OCI-M2 (cell line): ENCODE results near the gene ARRDC1.

Source experiments
- DNase-seq: peaks from one replicate; lab custom pipeline; 2025; ENCODE audit not compliant: unreplicated experiment; lab: John Stamatoyannopoulos, UW

ARRDC1 gene

GRCh38 chr9:137638680-137639079 lies 33.2 kb downstream of the ARRDC1 start:
- no peak for DNase-seq

GRCh38 chr9:137639303-137640051 lies 34.0 kb downstream of the ARRDC1 start:
- DNase-seq: no peak

GRCh38 chr9:137640862-137641261 lies 35.4 kb downstream of the ARRDC1 start:
- no peak for DNase-seq

DNA sequence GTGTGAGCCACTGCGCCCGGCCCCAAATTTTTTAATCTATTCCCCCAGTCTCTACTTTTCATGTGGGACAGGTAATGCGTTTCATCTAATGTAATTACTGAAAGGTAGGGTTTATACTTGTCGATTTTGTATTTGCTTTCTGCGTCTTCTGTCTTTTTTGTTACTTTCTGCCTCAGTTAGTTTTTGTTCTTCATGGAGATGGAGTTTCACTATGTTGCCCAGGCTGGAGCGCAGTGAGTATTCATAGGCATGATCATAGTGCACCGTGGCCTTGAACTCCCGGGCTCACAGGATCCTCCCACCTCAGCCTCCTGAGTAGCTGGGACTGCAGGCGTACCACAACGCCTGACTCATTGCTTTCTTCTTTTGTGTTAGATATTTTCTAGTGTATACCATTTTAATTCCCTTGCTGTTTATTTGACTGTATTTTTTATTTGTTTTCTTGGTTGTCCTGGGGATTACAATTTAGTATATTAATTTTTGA lies 36.7 kb downstream of the ARRDC1 start:
- DNase-seq: no peak

GRCh38 chr9:137642892-137643291 lies 37.4 kb downstream of the ARRDC1 start:
- no peak for DNase-seq

DNA sequence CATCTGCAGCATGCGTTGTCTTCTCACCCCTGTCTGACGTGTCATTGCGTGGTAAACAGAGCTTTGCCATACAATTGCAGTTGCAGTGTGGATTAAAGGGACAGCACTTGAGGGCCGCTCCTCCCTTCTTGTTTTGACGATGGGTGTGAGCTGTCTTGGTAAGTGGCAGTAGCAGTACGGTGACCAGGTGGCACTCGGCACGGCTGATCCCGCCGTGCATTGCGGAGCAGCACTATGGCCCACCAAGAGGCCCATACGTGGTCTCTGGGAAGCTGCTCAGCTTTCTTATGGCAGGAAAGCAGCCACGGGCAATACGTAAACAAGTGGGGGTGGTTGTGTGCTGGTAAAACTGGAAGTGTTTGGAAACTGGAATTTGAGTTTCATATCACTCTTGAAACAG lies 38.4 kb downstream of the ARRDC1 start:
- DNase-seq: no peak

DNA sequence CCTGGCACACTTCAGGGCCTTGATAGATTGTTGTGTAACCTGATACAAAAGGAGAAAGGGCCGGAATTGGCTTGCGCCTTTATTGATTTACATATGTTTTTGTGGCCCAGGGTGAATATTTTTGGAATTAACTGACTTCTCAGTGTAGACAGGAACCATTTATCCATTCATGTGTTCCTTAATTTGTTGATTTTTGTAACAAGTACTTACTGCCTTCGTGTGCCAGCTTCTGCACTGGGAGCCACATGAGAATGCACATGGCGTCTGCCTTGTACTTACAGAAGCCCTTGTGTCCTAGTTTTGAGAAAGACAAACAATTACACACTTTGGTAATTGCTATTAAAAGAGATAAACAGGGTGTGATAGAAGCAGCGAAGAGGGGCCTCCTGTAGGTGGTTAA lies 39.7 kb downstream of the ARRDC1 start:
- no peak for DNase-seq

DNA sequence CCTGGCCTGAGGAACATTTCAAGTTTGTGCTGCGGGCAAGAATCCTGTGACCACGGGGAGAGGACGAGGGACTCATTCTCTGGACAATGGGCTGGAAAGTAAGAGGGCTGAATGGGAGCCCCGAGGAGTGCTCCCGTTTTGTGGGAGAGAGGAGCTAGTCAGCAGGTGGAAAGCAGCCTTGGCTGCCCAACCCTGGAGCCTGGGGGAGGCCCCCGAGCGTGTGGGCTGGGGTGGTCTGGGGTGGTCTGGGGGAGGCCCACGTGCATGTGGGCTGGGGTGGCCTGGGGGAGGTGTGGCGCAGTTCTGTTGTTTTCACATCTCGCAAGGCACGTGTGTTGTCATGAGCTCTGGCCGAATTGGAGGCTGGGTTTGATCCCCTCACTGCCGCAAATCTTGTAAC lies 40.9 kb downstream of the ARRDC1 start:
- no peak for DNase-seq

- DNase-seq: no peak
Observed at GRCh38 chr9:137647096-137647714, 41.7 kb downstream of the ARRDC1 start.

DNA sequence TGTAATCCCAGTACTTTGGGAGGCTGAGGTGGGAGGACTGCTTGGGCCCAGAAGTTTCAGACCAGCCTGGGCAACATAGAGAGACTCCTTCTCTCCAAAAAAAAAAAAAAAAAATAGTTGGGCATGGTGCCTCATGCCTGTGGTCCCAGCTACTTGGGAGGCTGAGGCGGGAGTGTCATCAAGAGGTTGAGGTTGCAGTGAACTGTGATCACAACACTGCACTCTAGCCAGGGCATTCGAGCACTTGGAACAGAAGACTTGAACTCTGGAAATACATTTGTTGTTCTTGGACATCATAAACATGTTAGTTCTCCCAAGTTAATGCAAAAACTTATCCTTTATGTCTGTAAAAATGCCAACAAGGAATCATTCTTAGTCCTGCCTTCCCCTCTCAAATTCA lies 42.9 kb downstream of the ARRDC1 start:
- DNase-seq: no peak

GRCh38 chr9:137649553-137649952 lies 44.1 kb downstream of the ARRDC1 start:
- DNase-seq: no peak

- no peak for DNase-seq
Observed at GRCh38 chr9:137650259-137650658, 44.8 kb downstream of the ARRDC1 start.

- DNase-seq: no peak
Observed at GRCh38 chr9:137650779-137651178, 45.3 kb downstream of the ARRDC1 start.

DNA sequence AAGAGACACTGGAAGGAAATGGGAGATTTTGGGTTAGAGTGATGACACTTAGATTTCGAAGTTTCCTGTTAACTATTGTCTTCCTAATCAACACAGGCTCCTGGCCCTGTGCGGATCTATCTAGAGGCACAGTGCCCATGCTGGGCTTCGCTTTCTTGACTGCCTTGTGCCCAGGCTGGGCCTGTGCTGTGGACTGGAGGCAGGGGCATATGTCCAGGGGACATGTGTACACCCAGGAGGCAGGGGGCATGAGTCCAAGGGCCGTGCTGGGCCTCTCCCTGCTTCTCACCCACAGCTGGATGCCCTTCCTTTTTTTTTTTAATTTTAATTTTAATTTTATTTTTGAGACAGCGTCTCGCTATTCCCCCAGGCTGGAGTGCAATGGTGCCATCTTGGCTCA lies 50.9 kb downstream of the ARRDC1 start:
- DNase-seq: no peak

- DNase-seq: no peak
Observed at GRCh38 chr9:137657606-137658005, 52.1 kb downstream of the ARRDC1 start.

GRCh38 chr9:137658781-137659180 lies 53.3 kb downstream of the ARRDC1 start:
- DNase-seq: no peak

GRCh38 chr9:137660144-137660543 lies 54.7 kb downstream of the ARRDC1 start:
- no peak for DNase-seq

- no peak for DNase-seq
Observed at GRCh38 chr9:137663584-137663983, 58.1 kb downstream of the ARRDC1 start.

DNA sequence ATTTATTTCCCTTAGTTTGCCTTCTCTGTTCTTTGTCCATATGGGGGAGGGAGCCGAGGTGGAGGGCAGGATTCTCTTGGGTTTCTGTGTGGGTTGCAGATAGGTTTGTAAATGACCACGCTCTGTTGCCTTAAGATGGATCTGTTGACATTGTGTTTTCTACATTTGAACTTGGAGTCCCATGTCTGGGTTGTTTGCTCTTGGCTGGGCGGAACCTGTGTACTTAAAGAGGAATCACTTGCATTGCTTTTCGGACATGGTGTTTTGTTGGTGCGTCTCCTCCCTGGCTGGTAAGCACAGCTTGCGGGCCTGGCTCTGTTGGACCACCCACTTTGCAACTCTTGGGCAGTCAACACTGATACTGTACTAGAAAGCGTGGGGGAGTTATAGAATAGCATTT lies 59.2 kb downstream of the ARRDC1 start:
- no peak for DNase-seq
